ENCODE measurements around the gene CCDC97.

Gene CCDC97

DNA sequence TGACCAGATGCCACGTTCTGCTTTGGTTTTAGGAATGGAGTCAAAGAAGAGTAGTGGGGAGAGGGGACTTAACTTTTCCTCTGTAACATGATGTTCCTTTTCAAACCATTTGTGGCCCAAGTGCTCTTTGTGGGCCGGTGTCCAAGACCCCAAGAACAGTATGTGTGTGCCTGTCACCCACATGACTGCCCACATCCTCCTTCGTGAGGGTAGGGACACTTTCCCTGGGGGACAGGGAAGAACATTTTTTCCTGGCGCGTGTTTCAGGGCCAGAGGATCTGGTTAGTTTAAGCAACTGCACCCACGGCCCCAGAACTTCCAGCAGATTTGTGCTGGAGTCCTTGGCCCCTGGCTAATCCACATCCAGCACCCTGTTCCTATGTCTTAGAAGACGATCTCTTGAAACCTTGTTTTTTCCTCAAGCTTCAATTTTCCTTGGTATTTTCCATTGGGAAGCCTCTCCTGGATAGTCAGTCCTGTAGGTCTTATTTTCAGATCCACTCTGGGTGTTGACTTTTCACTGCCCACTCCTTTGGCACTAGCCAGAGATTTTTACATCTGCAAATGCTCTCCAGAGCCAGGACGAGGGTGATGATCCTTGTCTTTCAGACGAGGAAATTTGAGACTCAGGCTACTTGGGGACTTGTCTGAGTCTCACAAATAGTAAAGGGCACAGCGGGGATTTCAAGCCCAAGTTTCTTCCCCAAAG lies 10.8 kb upstream of the CCDC97 start:
- no peak overlapping the region for H3K9ac ChIP-seq (ENCODE audit: low read depth, low read length)
- no peaks in the 10 kb centered on the region for H3K4me1 ChIP-seq (ENCODE audit: control insufficient read depth, insufficient read depth, low read length)

GRCh38 chr19:41299755-41300089 lies 10.2 kb upstream of the CCDC97 start:
- H3K9me3 ChIP-seq (ENCODE audit: control insufficient read depth, insufficient read depth, low read length) = no peaks in the 10 kb centered on the region
- no peak overlapping the region for H3K9ac ChIP-seq (ENCODE audit: low read depth, low read length)
- peaks cover 100% of the 10 kb centered on the region for H3K36me3 ChIP-seq (ENCODE audit: control insufficient read depth, insufficient read depth, low read length)
- no peaks in the 10 kb centered on the region for H3K27me3 ChIP-seq (ENCODE audit: control insufficient read depth, insufficient read depth, low read length)
- H3K4me1 ChIP-seq (ENCODE audit: control insufficient read depth, insufficient read depth, low read length) = no peaks in the 10 kb centered on the region
- no peak overlapping the region for H3K27ac ChIP-seq (ENCODE audit: low read depth, low read length)
- no peak overlapping the region for H3K4me3 ChIP-seq (ENCODE audit: low read depth, low read length)

More for the DNA sequence above, 10.8 kb upstream of the CCDC97 start:
- no peaks in the 10 kb centered on the region for H3K27me3 ChIP-seq (ENCODE audit: control insufficient read depth, insufficient read depth, low read length)
- peaks cover 100% of the 10 kb centered on the region for H3K36me3 ChIP-seq (ENCODE audit: control insufficient read depth, insufficient read depth, low read length)
- no peak overlapping the region for H3K27ac ChIP-seq (ENCODE audit: low read depth, low read length)
- no peak overlapping the region for H3K4me3 ChIP-seq (ENCODE audit: low read depth, low read length)
- no peaks in the 10 kb centered on the region for H3K9me3 ChIP-seq (ENCODE audit: control insufficient read depth, insufficient read depth, low read length)

GRCh38 chr19:41300555-41300954 lies 9.4 kb upstream of the CCDC97 start:
- H3K4me1 ChIP-seq (ENCODE audit: control insufficient read depth, insufficient read depth, low read length) = no peaks in the 10 kb centered on the region
- H3K9me3 ChIP-seq (ENCODE audit: control insufficient read depth, insufficient read depth, low read length) = no peaks in the 10 kb centered on the region
- H3K36me3 ChIP-seq (ENCODE audit: control insufficient read depth, insufficient read depth, low read length) = peaks cover 100% of the 10 kb centered on the region
- no peak overlapping the region for H3K9ac ChIP-seq (ENCODE audit: low read depth, low read length)
- no peak overlapping the region for H3K27ac ChIP-seq (ENCODE audit: low read depth, low read length)
- no peaks in the 10 kb centered on the region for H3K27me3 ChIP-seq (ENCODE audit: control insufficient read depth, insufficient read depth, low read length)
- H3K4me3 ChIP-seq (ENCODE audit: low read depth, low read length) = no peak overlapping the region

- Histone ChIP-seq H3K36me3 (ENCODE audit: control insufficient read depth, insufficient read depth, low read length) (peaks cover 100% of the 10 kb centered on the region), H3K9me3 (ENCODE audit: control insufficient read depth, insufficient read depth, low read length) (no peaks in the 10 kb centered on the region), H3K4me3 (ENCODE audit: low read depth, low read length) (no peak overlapping the region), H3K9ac (ENCODE audit: low read depth, low read length) (no peak overlapping the region), H3K27ac (ENCODE audit: low read depth, low read length) (no peak overlapping the region), H3K4me1 (ENCODE audit: control insufficient read depth, insufficient read depth, low read length) (no peaks in the 10 kb centered on the region), H3K27me3 (ENCODE audit: control insufficient read depth, insufficient read depth, low read length) (no peaks in the 10 kb centered on the region)
These were observed 7.2 kb upstream of the CCDC97 start for GRCh38 chr19:41302624-41303351.

- H3K27ac ChIP-seq (ENCODE audit: low read depth, low read length) = no peak overlapping the region
- peaks cover 91% of the 10 kb centered on the region for H3K36me3 ChIP-seq (ENCODE audit: control insufficient read depth, insufficient read depth, low read length)
- H3K9ac ChIP-seq (ENCODE audit: low read depth, low read length) = no peak overlapping the region
- no peaks in the 10 kb centered on the region for H3K9me3 ChIP-seq (ENCODE audit: control insufficient read depth, insufficient read depth, low read length)
- H3K27me3 ChIP-seq (ENCODE audit: control insufficient read depth, insufficient read depth, low read length) = no peaks in the 10 kb centered on the region
- no peak overlapping the region for H3K4me3 ChIP-seq (ENCODE audit: low read depth, low read length)
- H3K4me1 ChIP-seq (ENCODE audit: control insufficient read depth, insufficient read depth, low read length) = peaks cover 7% of the 10 kb centered on the region
These were observed 6.0 kb upstream of the CCDC97 start for GRCh38 chr19:41303954-41304353.

- Histone ChIP-seq H3K9ac (ENCODE audit: low read depth, low read length) (no peak overlapping the region), H3K27ac (ENCODE audit: low read depth, low read length) (no peak overlapping the region), H3K9me3 (ENCODE audit: control insufficient read depth, insufficient read depth, low read length) (no peaks in the 10 kb centered on the region), H3K27me3 (ENCODE audit: control insufficient read depth, insufficient read depth, low read length) (no peaks in the 10 kb centered on the region), H3K4me3 (ENCODE audit: low read depth, low read length) (no peak overlapping the region), H3K36me3 (ENCODE audit: control insufficient read depth, insufficient read depth, low read length) (peaks cover 82% of the 10 kb centered on the region), H3K4me1 (ENCODE audit: control insufficient read depth, insufficient read depth, low read length) (peaks cover 7% of the 10 kb centered on the region)
These were observed 5.1 kb upstream of the CCDC97 start for GRCh38 chr19:41304706-41305483.

DNA sequence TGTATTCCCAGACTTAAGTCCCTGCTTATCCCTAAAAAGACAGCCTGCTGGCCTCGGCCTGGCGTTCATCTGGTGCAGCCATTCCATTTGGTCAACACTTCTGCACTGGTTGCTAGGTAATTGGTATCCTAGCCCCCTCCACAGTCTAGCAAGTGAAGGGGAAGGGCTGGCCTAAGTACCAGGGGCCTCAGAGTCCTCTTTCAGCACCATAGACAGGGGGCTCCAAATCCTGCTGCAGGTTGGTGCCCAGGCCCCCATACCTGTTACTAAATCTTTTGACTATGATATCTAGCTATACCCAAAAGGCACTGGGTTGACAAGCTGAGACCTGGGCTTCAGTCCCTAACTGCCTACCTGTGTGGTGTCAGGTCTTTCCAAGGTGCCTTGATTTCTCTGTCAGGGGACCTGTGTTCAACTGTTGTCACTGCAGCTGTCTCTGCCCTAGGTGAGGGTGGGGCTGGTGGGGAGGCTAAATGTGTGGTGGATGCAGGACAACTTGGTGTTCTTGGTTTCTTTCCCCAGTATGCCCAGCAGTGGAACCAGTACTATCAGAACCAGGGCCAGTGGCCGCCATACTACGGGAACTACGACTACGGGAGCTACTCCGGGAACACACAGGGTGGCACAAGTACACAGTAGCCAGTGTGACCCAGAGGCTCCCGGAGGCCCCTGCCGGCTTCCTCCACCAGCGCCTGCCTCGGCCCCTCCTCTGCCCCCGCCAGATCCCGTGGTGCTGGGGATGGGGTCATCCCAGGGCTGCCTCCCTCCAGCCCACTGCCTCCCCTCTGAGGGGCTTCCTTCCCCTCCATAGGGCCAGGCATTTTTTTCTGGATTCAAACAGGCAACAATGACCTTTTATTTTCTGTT lies 3.8 kb upstream of the CCDC97 start:
- H3K36me3 ChIP-seq (ENCODE audit: control insufficient read depth, insufficient read depth, low read length) = peaks cover 69% of the 10 kb centered on the region

GRCh38 chr19:41307090-41307875 lies 2.7 kb upstream of the CCDC97 start:
- Histone ChIP-seq H3K27ac (ENCODE audit: low read depth, low read length) (peak overlapping the region; percentile 52), H3K27me3 (ENCODE audit: control insufficient read depth, insufficient read depth, low read length) (no peaks in the 10 kb centered on the region), H3K4me3 (ENCODE audit: low read depth, low read length) (no peak overlapping the region), H3K9ac (ENCODE audit: low read depth, low read length) (no peak overlapping the region), H3K9me3 (ENCODE audit: control insufficient read depth, insufficient read depth, low read length) (no peaks in the 10 kb centered on the region), H3K36me3 (ENCODE audit: control insufficient read depth, insufficient read depth, low read length) (peaks cover 59% of the 10 kb centered on the region), H3K4me1 (ENCODE audit: control insufficient read depth, insufficient read depth, low read length) (peaks cover 7% of the 10 kb centered on the region)

More for the DNA sequence above, 3.8 kb upstream of the CCDC97 start:
- no peak overlapping the region for H3K27ac ChIP-seq (ENCODE audit: low read depth, low read length)
- H3K9ac ChIP-seq (ENCODE audit: low read depth, low read length) = no peak overlapping the region
- H3K4me3 ChIP-seq (ENCODE audit: low read depth, low read length) = no peak overlapping the region
- no peaks in the 10 kb centered on the region for H3K27me3 ChIP-seq (ENCODE audit: control insufficient read depth, insufficient read depth, low read length)
- H3K4me1 ChIP-seq (ENCODE audit: control insufficient read depth, insufficient read depth, low read length) = peaks cover 7% of the 10 kb centered on the region
- H3K9me3 ChIP-seq (ENCODE audit: control insufficient read depth, insufficient read depth, low read length) = no peaks in the 10 kb centered on the region

- no peak overlapping the region for H3K4me3 ChIP-seq (ENCODE audit: low read depth, low read length)
- H3K36me3 ChIP-seq (ENCODE audit: control insufficient read depth, insufficient read depth, low read length) = peaks cover 58% of the 10 kb centered on the region
- H3K9me3 ChIP-seq (ENCODE audit: control insufficient read depth, insufficient read depth, low read length) = no peaks in the 10 kb centered on the region
- peak overlapping the region; percentile 52 for H3K27ac ChIP-seq (ENCODE audit: low read depth, low read length)
- no peaks in the 10 kb centered on the region for H3K27me3 ChIP-seq (ENCODE audit: control insufficient read depth, insufficient read depth, low read length)
- H3K9ac ChIP-seq (ENCODE audit: low read depth, low read length) = no peak overlapping the region
- H3K4me1 ChIP-seq (ENCODE audit: control insufficient read depth, insufficient read depth, low read length) = peaks cover 7% of the 10 kb centered on the region
These were observed 2.0 kb upstream of the CCDC97 start for GRCh38 chr19:41307954-41308449.

All from HUES48 (cell line).